Spleen (tissue), 7 donors: ENCODE results near the gene SLC52A3.

Source experiments
- POLR2A ChIP-seq, 3 donors: fragments of 450-650 bp; IDR thresholded peaks; one replicate each; pipeline ENCODE4 v1.5.1; 2017; ENCODE audit warnings: antibody characterized with exemption in 3 of 3, mild to moderate bottlenecking in 1 of 3
- POLR2AphosphoS5 ChIP-seq, 3 donors: sonication (generic); formaldehyde crosslinking; IDR thresholded peaks; one replicate each; pipeline ENCODE4 v1.5.1; 2017; ENCODE audit warnings: antibody characterized with exemption in 3 of 3
- TF ChIP-seq, protein P1 (sequence below), 11 experiments: fragments of 200-600 bp in 7 of 11; fragments of 450-650 bp in 4 of 11; sonication (generic) in 4 of 11; IDR thresholded peaks in 8 of 11; conservative IDR thresholded peaks in 3 of 11; 1 replicate in 7 of 11; 2 replicates in 4 of 11; pipeline versions ENCODE4 v1.4.0 to v1.8.0; 2016 to 2021; ENCODE audit warnings: antibody characterized with exemption in 11 of 11, inconsistent platforms in 4 of 11, mild to moderate bottlenecking in 1 of 11
- donor health status: DM: no; HTN: no; CAD: no; lungs with moderate emphysema.
- donor health status: DM: no; HTN: no; CAD: no.
- donor health status: DM: no; HTN: no; CAD: no.

DNA sequence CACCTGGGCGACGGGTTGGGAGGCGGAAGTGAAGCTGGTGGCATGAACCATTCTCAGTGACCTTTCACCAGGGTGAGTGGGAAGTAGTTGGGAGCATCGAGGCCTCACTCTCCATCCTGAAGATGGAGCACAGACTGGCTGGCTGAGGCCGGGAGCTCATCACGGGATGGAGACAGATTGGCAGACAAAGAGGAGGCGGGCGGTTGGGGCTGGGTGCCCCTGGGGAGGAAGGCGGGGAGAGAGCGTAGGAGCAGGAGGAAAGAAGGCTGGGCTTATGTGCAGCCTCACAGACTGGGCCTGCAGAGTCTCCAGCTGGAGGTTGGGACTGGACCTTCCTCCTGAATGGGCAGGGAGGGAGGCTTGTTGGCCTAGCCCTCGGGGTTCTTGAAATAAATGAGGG is 48.5 kb downstream of the SLC52A3 start:
- TF ChIP-seq, protein P1, sequence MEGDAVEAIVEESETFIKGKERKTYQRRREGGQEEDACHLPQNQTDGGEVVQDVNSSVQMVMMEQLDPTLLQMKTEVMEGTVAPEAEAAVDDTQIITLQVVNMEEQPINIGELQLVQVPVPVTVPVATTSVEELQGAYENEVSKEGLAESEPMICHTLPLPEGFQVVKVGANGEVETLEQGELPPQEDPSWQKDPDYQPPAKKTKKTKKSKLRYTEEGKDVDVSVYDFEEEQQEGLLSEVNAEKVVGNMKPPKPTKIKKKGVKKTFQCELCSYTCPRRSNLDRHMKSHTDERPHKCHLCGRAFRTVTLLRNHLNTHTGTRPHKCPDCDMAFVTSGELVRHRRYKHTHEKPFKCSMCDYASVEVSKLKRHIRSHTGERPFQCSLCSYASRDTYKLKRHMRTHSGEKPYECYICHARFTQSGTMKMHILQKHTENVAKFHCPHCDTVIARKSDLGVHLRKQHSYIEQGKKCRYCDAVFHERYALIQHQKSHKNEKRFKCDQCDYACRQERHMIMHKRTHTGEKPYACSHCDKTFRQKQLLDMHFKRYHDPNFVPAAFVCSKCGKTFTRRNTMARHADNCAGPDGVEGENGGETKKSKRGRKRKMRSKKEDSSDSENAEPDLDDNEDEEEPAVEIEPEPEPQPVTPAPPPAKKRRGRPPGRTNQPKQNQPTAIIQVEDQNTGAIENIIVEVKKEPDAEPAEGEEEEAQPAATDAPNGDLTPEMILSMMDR (IDR thresholded peaks at IDR 0.05 in 8 of 11, conservative IDR thresholded peaks at IDR 0.05 in 3 of 11): no peak
- TF ChIP-seq POLR2AphosphoS5 (IDR thresholded peaks at IDR 0.05): no peak
- no peak for TF ChIP-seq POLR2A (IDR thresholded peaks at IDR 0.05)
